ENCODE data around the gene POLR2E.
A peak's percentile ranks its signal among the peaks of the same experiment; 100 is the strongest.

Gene POLR2E

DNA sequence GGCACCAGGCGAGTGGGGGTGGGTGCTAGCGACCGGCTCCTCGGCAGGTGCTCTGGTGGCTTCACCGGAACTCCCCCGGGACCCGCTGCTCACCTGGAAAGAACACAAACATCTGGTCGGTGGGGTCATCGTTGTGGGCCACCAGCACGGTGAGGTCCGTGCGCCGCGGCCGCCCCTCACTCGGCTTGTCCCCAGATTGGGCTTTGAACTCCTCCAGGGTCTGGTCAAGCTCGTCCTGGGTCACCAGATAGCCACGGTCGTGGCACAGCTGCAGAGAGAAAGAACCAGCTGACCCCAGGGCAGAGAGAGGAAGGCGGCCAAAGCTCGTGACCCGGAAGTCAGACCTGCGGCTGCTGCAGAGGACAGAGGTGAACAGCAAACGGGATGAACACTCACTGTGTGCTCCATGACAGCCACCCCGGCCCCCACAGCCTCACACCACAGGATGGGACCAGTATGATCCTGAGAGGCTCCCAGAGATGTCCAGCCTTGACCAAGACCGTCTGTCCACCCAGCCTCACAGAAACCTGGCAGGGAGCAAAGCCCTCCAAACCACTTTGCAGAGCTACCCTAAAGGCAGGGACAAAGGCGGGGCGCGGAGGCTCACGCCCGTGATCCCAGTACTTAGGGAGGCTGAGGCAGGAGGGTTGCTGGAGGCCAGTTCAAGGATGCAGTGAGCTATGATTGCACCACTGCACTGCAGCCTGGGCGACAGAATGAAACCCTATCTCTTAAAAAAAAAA is 1.2 kb downstream of the POLR2E start:
- no peak for DNase-seq (ENCODE audit: low spot score)

DNA sequence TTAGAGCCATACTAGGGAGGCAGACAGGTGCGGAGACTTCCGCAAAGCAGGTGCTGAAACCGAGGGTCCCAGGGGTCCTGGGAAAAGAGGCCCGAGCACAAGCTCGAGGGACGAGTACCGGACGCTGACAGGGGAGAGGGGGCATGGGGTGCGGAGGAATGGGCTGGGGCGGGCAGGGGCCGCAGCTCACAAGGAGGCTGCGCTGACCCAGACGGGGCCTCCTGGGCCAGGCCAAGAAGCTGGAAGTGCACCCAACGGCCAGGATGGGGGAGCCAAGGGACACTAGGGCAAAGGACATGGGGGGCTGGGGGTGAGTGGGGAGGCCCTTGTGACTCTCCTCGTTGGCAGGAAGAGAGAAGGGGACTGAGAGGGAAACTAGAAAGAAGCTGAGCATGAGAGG is 1.8 kb downstream of the POLR2E start:
- DNase-seq (ENCODE audit: low spot score), result no peak

DNA sequence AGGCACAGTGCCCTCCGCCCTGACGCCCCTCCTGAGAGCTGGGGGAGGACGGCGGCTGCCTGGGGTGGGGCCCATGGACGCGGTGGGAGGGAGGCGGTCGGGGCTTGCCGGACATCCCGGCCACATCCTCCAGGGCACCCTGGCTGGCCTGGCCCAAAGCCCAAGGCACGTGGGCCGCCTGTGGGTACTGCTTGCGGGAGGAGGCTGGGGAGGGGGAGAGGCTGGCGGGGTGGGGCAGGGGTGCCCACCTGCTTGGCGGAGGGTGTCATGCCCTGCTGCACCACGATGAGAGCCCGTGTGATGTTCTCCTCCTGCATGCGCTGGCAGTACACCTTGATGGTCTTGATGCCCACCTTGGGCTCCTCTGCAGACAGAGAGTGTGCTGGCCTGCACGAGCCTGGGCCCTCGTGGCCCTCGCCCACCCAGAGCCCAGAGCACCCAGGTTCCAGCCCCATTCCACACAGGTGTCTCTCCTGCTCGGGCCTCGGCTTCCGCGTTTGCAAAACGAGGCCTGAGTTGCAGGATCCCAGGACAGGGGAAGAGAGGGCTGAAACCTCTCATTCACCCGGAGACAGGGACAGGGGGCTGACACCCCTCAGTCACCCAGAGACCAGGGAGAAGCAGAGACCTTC is 3.5 kb downstream of the POLR2E start:
- no peak for DNase-seq (ENCODE audit: low spot score)

DNA sequence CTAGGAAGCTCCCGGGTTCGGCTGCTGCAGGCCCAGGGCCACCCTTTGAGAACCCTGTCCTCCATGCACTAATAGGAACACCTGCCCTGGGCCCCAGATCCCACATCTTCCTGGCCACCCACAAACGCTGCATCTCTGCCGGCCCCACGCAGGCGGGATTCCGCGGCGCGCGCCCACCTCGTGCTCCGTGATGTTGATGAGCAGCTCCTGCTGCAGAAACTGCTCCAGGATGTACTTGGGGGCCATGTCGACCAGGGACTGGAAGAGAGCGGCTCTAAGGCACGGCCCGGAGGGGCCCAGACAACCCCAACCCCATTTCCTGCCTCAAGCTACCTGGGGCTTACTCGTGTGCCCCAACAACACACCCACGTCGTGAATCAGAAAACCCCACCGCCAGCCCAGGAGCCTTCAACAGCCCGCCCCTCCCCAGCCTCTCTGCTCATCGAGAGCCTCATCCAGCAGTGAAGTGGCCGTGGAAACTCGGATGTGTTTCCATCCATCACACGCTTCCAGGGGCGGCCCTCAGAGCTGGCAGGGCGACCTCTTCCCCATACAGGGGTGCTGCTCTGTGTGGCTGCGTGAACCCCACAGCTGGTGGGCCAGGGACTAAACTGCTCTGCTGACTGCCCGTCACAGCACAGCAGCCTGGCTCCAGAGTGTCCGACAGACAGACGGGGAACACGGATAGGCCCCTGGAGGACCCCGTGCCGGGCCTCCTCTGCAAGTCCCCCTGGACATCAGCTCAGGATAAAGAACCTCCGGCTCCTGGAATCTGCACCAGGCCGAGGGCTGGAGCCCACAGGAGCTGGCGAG is 4.2 kb downstream of the POLR2E start:
- DNase-seq (ENCODE audit: low spot score), result no peak

DNA sequence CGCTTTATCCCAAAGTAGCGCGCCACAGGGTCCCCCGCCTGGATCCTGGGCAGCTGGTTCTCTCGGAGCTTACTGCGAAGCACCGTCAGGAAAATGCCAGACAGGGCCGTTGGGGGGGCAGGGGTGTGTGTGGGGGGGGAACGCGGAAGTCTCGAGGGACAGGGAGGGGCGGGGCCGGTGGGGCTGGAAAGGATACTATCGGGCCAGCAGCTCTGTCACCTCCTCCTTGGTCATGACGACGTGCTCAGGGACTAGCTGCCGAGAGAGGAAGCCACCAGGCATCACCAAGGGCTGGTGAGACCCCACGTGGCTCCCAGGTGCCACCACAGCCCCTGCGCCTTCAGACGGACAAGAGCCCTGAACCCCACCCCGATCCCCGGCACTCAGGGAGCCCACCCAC is 5.3 kb downstream of the POLR2E start:
- peak; percentile 56 for DNase-seq (ENCODE audit: low spot score)

DNA sequence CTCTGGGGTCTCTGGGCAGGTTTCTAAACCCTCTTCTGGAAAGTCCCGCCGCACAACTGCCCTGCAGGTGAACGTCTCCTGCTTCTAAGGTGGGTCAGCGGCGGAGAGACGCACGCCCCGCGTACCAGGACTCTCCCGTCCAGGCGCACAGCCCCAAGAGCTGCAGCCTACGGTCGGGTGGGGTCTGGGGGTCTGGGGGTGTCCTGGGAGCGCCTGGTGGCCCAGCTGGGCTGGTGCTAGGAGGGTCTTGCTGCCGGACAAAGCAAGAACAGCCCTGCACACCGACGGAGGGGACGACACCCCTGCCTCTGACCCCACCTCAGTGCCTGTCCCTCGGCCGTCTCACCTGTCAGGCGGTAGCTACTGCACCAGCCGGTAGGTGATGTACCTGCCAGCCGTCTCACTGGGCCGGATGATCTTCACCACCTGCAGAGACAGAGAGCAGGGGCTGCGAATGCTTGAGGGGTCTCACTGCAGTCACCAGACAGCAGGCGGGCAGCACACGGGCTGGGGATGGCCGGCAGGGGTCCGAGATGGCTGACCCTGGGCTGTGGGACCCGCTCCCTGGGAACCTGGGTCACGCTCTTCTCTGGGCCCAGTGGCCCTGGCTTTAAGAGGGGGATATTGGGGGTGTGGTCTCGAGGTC is 5.9 kb downstream of the POLR2E start:
- DNase-seq (ENCODE audit: low spot score), result no peak

DNA sequence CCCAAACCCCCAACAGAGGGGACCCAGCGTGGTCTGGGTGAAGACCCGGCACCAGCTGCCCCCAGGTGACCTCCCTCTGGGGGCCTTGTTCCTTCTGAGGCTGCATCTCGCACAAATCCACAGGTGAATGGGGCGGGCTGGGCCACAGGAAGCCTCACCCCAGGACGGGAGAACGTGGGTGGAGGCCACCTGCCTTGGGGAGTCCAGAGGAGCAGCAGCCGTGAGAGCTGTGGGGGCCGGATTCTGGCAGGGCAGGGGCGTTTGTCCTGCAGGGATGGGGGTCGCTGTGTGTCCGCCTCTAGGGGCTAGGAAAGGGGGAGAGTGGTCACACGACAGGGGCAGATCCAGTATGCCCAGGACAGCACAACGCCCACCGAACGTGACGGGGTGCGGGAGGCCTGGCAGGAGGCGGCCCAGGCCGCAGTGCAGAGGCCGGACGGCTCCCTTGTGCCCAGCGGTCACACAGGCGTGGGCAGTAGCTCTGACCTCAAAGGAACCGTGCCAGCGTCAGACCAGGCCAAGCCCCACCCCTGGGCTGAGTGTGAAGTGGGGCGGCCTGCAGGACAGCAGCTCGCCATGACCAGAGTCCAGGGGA is 6.7 kb downstream of the POLR2E start:
- no peak for DNase-seq (ENCODE audit: low spot score)

DNA sequence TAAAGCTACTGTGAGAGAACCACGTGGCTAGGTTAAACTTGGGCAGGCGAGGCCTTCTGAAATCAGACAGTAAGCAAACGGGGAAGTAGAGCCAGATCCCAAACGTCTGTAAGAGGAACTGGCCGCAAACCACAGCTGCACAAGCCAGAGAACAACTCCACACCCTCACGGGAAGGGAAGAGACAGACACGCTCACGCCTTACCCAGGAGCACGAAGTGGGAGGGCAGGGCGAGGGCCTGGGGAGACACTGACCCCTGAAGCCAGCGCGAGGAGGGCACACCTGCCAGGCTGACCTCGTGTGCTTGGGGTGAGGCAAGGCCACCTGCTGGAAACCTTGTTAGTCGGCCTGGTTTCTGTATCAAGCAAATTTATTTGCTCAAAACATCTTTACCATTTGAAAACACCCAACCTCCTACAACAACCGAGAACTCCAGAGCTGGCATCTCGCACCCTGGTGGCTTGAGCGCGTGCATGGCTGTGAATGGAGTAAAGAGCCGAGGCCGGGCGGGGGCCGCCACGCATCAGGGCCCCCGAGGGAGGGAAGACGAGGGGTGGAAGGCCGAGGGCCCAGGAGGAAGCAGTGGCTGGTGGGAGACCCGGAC is 7.3 kb downstream of the POLR2E start:
- peak; percentile 52 for DNase-seq (ENCODE audit: low spot score)

DNA sequence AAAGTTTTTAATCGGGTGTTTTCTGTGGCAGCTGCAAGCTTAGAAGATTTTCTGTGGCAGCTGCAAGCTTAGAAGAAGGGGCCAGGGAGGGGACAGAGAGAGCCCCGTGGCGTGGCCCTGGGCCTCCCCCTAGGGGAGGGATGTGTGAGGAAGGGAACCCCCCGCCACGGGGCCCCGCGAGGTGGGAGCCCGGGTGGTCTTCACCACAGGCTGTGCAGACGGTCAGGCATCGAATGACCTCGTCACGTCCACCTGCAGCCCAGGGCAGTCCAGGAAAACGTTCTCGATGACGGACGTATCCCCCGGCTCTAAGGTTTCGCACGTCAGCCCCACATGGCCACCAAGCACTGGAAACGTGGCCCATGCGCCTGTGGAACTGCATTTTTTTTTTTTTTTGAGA is 8.6 kb downstream of the POLR2E start:
- no peak for DNase-seq (ENCODE audit: low spot score)

DNA sequence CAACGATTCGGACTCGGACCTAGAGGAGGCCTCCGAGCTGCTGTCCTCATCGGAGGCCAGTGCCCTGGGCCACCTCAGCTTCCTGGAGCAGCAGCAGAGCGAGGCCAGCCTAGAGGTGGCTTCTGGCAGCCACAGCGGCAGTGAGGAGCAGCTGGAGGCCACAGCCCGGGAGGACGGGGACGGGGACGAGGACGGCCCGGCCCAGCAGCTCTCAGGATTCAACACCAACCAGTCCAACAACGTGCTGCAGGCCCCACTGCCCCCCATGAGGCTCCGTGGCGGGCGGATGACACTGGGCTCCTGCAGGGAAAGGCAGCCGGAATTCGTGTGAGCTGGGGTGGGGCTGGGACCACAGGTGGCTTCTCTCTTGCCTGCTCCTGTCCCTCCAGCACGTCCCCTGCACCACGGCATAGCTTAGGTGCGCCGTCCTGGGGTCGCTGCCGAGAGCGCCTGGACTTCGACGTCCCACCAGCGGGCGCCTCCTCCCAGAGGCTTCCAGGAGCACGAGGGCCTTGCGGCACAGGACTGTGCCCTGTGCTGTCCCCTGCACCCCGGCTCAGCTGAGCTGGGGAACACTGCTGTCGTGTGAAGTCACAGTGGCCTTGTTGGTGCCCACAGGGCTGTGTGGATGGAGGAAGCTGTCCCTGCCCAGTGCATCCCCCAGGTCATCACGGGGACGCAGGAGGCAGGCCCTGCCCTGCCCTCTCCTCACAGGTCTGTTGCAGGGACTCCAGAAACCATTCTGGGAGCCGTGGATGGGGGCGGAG is 9.3 kb downstream of the POLR2E start:
- DNase-seq (ENCODE audit: low spot score), result no peak

DNA sequence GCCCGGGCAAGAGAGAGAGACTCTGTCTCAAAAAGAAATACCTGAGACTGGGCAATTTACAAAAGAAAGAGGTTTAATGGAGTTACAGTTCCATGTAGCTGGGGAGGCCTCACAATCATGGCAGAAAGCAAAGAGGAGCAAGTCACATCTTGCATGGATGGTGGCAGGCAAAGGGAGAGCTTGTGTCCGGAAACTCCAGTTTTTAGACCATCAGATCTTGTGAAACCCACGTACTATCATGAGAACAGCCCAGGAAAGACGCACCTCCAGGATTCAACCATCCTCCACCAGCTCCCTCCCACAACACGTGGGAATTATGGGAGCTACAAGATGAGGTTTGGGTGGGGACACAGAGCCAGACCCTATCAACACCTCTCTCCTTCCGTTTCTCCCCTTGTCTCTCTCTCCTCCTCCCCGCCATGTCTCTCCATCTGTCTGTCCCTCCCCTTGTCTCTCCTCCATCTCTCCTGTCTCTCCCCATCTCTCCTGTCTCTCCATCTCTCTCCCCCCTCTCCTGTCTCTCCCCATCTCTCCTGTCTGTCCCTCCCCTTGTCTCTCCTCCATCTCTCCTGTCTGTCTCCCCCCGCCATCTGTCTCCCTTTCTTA is 10.0 kb downstream of the POLR2E start:
- DNase-seq (ENCODE audit: low spot score), result no peak

DNA sequence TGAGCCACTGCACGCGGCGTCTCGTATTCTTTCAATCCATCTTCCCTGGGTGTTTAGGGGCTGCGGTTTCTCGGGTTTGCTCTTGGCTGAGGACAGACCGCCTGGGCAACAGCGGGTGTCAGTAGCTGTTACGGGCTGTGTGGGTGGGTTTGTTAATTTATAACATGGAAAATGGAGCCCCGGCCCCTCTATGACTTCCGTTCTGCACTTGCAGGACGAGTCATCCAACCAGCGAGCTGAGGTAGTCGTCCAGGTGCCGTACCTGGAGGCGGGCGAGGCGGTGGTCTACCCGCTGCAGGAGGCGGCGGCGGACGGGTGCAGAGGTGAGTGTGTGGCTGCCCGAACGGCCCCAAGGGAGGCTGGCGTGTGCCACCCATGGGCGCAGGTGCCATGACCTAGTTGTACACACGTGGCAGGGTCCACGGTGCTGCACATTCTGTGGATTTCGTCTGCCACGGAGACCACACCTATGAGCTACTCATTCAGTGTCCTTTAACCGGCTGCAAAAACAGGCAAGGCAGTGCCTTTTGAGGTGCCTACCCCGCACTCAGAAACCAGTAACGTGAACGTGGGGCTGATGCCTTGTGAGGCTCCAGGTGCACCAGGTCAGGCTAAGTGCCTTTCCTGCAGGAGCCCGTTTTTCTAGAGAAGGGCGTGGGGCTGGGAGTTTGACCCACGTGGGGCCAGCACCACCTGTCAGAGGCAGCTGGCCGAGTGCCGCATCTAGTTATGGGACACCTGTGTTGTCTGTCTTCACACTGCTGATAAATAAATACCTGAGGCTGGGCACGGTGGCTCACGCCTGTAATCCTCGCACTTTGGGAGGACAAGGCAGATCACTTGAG is 10.9 kb downstream of the POLR2E start:
- DNase-seq (ENCODE audit: low spot score), result no peak

DNA sequence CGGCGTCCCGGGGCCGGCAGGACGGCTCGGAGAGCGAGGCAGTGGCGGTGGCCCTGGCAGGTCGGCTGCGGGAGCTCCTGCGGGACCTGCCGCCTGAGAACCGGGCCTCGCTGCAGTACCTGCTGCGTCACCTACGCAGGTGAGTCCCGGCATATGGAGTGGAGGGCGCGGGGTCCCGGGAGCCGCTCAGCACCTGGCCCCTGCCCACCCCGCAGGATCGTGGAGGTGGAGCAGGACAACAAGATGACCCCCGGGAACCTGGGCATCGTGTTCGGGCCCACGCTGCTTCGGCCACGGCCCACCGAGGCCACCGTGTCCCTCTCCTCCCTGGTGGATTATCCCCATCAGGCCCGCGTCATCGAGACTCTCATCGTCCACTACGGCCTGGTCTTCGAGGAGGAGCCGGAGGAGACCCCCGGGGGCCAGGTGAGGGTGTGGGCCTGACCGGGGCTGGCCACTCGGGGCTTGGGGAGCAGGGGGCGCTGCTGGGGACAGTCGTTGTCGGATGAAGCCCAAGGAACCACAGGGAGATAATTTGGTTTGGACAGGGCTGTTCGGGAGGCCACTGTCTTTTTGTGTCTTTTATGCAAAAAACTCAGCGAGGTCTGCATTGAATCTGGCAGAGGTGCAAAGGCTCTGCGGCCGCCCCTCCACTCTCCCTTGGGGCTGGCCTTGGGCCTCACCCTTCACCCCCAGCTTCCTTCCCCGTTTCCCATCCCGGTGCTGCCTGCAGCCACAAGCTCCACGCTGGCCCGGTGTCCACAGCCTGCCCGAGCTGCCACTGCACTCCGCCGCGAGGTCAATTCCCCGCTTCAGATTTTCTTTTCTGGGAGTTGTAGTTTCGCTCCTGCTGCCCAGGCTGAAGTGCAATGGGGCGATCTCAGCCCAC is 12.0 kb downstream of the POLR2E start:
- DNase-seq (ENCODE audit: low spot score), result no peak

DNA sequence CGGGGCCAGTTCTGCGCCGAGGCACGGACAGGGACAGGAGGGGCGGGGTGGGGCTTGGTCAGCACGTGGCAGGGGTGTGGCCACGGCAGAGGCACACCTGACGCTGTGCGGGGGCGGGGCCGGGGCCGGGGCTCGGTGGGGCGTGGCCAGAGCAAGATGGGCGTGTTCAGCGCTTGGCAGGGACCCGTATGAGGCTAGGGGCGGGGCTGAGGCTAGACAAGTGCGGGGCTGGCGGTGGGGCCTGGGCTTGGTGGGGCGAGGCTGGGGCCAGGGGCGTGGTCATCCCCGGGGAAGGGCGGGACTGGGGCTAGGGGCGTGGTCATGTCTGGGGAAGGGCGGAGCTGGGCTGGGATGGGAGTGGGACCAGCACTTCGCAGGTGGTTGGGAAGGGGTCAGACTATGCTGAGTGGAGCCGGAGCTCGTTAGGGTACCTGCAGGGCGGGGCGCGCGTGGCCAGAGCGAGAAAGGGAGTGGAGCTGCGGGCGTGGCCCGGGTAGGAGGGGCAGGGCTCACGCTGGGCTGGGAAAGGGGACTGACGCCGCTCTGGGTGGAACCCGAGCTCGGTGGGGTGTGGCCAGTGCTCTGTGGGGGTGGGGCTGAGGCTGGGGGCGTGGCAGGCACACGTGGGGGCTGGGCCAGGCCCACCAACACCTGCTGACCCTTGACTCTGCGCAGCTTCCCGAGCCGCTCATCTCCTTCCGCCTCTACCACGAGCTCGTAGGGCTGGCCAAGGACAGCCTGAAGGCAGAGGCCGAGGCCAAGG is 12.8 kb downstream of the POLR2E start:
- DNase-seq (ENCODE audit: low spot score), result peak; percentile 83

DNA sequence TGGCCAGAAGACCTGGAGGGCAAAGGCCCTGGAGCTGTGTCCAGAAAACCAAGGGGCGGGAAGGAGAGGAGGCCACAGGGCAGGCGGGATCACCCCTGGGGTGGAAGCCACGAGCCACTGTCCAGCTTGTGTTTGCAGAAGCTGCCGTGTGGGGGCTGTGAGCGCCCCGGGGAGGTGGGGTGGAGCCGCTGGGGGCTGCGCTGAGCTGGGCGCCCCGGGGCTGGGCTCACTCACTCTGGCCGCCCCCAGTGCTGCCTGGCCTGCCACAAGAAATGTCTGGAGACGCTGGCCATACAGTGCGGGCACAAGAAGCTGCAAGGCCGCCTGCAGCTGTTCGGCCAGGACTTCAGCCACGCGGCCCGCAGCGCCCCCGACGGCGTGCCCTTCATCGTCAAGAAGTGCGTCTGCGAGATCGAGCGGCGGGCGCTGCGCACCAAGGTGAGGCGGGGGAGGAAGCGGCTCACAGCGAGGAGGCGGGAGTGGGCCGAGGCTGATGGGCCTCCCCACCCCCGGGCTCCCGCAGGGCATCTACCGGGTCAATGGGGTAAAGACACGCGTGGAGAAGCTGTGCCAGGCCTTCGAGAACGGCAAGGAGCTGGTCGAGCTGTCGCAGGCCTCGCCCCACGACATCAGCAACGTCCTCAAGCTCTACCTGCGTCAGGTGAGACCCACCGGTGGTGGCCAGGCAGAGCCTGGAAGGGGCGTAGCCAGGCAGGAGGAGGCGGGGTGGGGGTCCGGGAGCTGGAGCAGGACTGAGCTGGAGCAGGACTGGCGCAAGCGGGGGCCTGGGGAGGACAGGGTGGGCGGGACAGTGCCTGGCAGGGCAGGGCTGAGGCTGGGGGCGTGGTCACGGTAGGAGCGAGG is 13.6 kb downstream of the POLR2E start:
- no peak for DNase-seq (ENCODE audit: low spot score)

DNA sequence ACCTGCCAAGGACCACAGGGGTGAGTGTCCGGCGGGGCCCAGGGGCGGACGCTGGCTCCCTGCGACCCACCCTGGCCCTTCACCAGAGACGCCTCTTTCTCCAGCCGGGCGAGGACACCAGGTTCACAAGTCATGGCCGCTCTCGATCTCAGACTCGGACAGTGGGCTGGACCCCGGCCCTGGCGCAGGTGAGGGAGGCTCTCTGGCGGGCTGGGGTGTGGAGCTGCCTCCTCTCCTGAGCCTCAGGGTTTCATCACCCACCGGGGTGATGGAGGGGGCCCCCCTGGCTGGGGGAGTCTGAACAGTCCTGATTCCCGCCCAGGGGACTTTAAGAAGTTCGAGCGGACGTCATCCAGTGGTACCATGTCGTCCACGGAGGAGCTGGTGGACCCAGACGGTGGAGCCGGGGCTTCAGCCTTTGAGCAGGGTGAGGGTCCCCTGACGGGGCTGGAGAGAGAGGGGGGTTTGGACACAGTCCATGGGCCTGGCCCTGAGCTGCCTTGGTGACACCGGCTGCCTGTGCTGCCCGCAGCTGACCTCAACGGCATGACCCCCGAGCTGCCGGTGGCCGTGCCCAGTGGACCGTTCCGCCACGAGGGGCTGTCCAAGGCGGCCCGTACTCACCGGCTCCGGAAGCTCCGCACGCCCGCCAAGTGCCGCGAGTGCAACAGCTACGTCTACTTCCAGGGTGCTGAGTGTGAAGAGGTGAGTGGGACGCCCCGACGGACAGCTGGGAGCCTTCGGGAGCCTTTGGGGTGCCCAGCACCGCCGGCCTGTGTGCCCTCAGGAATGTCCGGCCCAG is 14.6 kb downstream of the POLR2E start:
- DNase-seq (ENCODE audit: low spot score), result no peak

Measured in CD4-positive, alpha-beta T cell treated with Interleukin-2 at 100 ng/mL for 4 hours (primary cell).